SK-N-SH (cell line): ENCODE measurements around the gene PKN1. TPM values are rescaled to one million over a fixed set of nuclear protein-coding genes. Genes with fewer than 3 reads are reported as not detected.
A peak's percentile ranks its signal among the peaks of the same experiment; 100 is the strongest.

ENCODE experiments used
- CTCF ChIA-PET: fragments of 300-600, 350-600 bp; formaldehyde crosslinking; extraction: SDS; loops from one replicate; lab custom pipeline; 2021; lab: Yijun Ruan, JAX
- POLR2A ChIA-PET: fragments of 350-600 bp; sonication (Branson Sonifier 250); formaldehyde crosslinking; extraction: SDS; loops from one replicate; lab custom pipeline; 2020; ENCODE audit warnings: antibody characterized with exemption, inconsistent platforms; lab: Yijun Ruan, JAX
- DNase-seq: peaks from one replicate; pipeline ENCODE4 v3.0.0; 2012
- H2AFZ ChIP-seq: fragments of 200-600 bp; sonication (generic); 2 replicates; pipeline ENCODE4 v1.8.1; 2016; ENCODE audit warnings: antibody characterized with exemption, mild to moderate bottlenecking, low read depth
- H3F3A ChIP-seq: fragments of 200-600 bp; sonication (generic); replicated peaks from 2 replicates; pipeline ENCODE3; 2016; ENCODE audit warnings: antibody characterized with exemption, mild to moderate bottlenecking; ENCODE audit not compliant: insufficient read depth
- H3K27ac ChIP-seq, 2 experiments: fragments of 200-500 bp in 1 of 2; fragments of 200-600 bp in 1 of 2; sonication (Bioruptor generic) in 1 of 2; sonication (generic), shearing (Covaris generic) in 1 of 2; 2 replicates each; pipeline versions ENCODE4 v1.5.1 to v1.6.1; 2014 to 2016; ENCODE audit warnings: low read depth in 2 of 2, inconsistent platforms in 1 of 2, low read length in 1 of 2, mild to moderate bottlenecking in 1 of 2, mixed read lengths in 1 of 2
- H3K27me3 ChIP-seq: fragments of 200-600 bp; sonication (generic), shearing (Covaris generic); 2 replicates; pipeline ENCODE4 v1.6.1; 2016; ENCODE audit warnings: mixed run types; ENCODE audit not compliant: insufficient read depth
- H3K36me3 ChIP-seq, 2 experiments: fragments of 200-500 bp in 1 of 2; fragments of 200-600 bp in 1 of 2; sonication (Bioruptor generic) in 1 of 2; sonication (generic) in 1 of 2; replicated peaks in 1 of 2; 2 replicates each; pipeline versions ENCODE3 to v1.5.1; 2014 to 2016; ENCODE audit warnings: low read length in 1 of 2, mild to moderate bottlenecking in 1 of 2; ENCODE audit not compliant: insufficient read depth in 2 of 2, control insufficient read depth in 1 of 2
- H3K4me1 ChIP-seq, 2 experiments: fragments of 200-500 bp in 1 of 2; fragments of 200-600 bp in 1 of 2; sonication (Bioruptor generic) in 1 of 2; sonication (generic), shearing (Covaris generic) in 1 of 2; 2 replicates each; pipeline versions ENCODE4 v1.5.1 to v1.6.1; 2014 to 2016; ENCODE audit warnings: low read depth in 1 of 2, low read length in 1 of 2, mixed run types in 1 of 2; ENCODE audit not compliant: insufficient read depth in 2 of 2, control insufficient read depth in 1 of 2
- H3K4me2 ChIP-seq: fragments of 200-600 bp; sonication (generic), shearing (Covaris generic); 2 replicates; pipeline ENCODE4 v1.6.1; 2017; ENCODE audit warnings: mixed run types
- H3K4me3 ChIP-seq, 2 experiments: fragments of 200-500 bp in 1 of 2; fragments of 200-600 bp in 1 of 2; sonication (Bioruptor generic) in 1 of 2; sonication (generic), shearing (Covaris generic) in 1 of 2; 2 replicates each; pipeline versions ENCODE4 v1.5.1 to v1.8.1; 2014 to 2016; ENCODE audit warnings: low read depth in 2 of 2, inconsistent platforms in 1 of 2, low read length in 1 of 2, mild to moderate bottlenecking in 1 of 2, mixed read lengths in 1 of 2, moderate library complexity in 1 of 2
- H3K79me2 ChIP-seq: fragments of 200-600 bp; sonication (generic); 2 replicates; pipeline ENCODE4 v1.8.1; 2017; ENCODE audit warnings: mild to moderate bottlenecking; ENCODE audit not compliant: insufficient read depth
- H3K9ac ChIP-seq: fragments of 200-600 bp; sonication (generic); 2 replicates; pipeline ENCODE4 v1.6.1; 2017; ENCODE audit warnings: mixed run types
- H3K9me2 ChIP-seq: fragments of 200-600 bp; sonication (generic); 2 replicates; pipeline ENCODE4 v1.6.1; 2017; ENCODE audit warnings: mixed run types
- H3K9me3 ChIP-seq: fragments of 200-600 bp; sonication (generic); 2 replicates; pipeline ENCODE4 v1.6.1; 2017; ENCODE audit warnings: mixed run types, mild to moderate bottlenecking, moderate library complexity
- H4K20me1 ChIP-seq: fragments of 200-600 bp; sonication (generic); 2 replicates; pipeline ENCODE4 v1.6.1; 2017; ENCODE audit warnings: mild to moderate bottlenecking, mixed run types; ENCODE audit not compliant: insufficient read depth
- CHD2 ChIP-seq: fragments of 150-350 bp; IDR thresholded peaks from 2 replicates; pipeline ENCODE4 v1.6.1; 2018; ENCODE audit warnings: low read length; ENCODE audit not compliant: partially characterized antibody
- FOXM1 ChIP-seq: IDR thresholded peaks from 2 replicates; pipeline ENCODE4 v1.4.0; 2012; ENCODE audit warnings: low read depth, mild to moderate bottlenecking
- GABPA ChIP-seq: IDR thresholded peaks from 2 replicates; pipeline ENCODE4 v1.4.0; 2012; ENCODE audit warnings: low read depth, mild to moderate bottlenecking
- NRF1 ChIP-seq: IDR thresholded peaks from 2 replicates; pipeline ENCODE4 v1.6.1; 2012; ENCODE audit warnings: low read depth, mild to moderate bottlenecking, low read length
- POLR2AphosphoS5 ChIP-seq: IDR thresholded peaks from 2 replicates; pipeline ENCODE4 v1.6.1; 2012; ENCODE audit warnings: low read depth, low read length
- RAD21 ChIP-seq: IDR thresholded peaks from 2 replicates; pipeline ENCODE4 v1.6.1; 2012; ENCODE audit warnings: mild to moderate bottlenecking, low read length
- SIN3A ChIP-seq: IDR thresholded peaks from 2 replicates; pipeline ENCODE4 v1.6.1; 2012; ENCODE audit warnings: low read depth, mild to moderate bottlenecking, low read length, moderate library complexity, borderline replicate concordance
- SMC3 ChIP-seq: IDR thresholded peaks from 2 replicates; pipeline ENCODE4 v1.6.1; 2012; ENCODE audit warnings: low read depth, low read length, improper control_type of control experiment
- WGBS: methylation state at CpG from one replicate; pipeline ENCODE4 v1.1.6; 2017; ENCODE audit warnings: low lambda C conversion rate; 5-methylcytosine and 5-hydroxymethylcytosine counted together
- polyA plus RNA-seq, 3 experiments: library from polyadenylated mRNA; depleted of rRNA; stranded (reverse); fragments of >200 nt; gene quantifications; 2 replicates each; pipeline ENCODE4 v1.2.3, GENCODE V29; 2012
- TF ChIP-seq, protein P1 (sequence below): IDR thresholded peaks from 2 replicates; pipeline ENCODE4; 2012
- TF ChIP-seq, protein P2 (sequence below): fragments of 200-600 bp; sonication (generic); IDR thresholded peaks from 2 replicates; pipeline ENCODE4 v1.6.1; 2017; ENCODE audit warnings: antibody characterized with exemption, mild to moderate bottlenecking, moderate library complexity
- TF ChIP-seq, protein P3 (sequence below): IDR thresholded peaks from 2 replicates; pipeline ENCODE4 v1.4.0; 2012; ENCODE audit warnings: low read depth

The PKN1 gene
- polyA plus RNA-seq, 1 of the 3 experiments (the other 2 are of a cell fraction), result 99.6 TPM

- Histone ChIP-seq H3K4me2 (no peak overlapping the region), H3K9me2 (no peaks in the 10 kb centered on the region), H3K79me2 (peaks cover 2% of the 10 kb centered on the region; the same call in 1 of the 2 replicates), H2AFZ (no peak overlapping the region), H3K27ac (peak overlapping the region; percentile 24 to 66; a peak in 3 of 4 replicates), H3F3A (peaks cover 16% of the 10 kb centered on the region), H3K27me3 (no peaks in the 10 kb centered on the region), H4K20me1 (peaks cover 6% of the 10 kb centered on the region; the same call in 1 of the 2 replicates), H3K9ac (no peak overlapping the region), H3K9me3 (no peaks in the 10 kb centered on the region), H3K36me3 (peaks cover 8 to 33% of the 10 kb centered on the region in 2 experiments), H3K4me1 (peaks cover 0 to 7% of the 10 kb centered on the region in 2 experiments; a peak in 1 of 4 replicates), H3K4me3 (peak overlapping the region in 1 of 2 experiments; percentile 14; a peak in 2 of 4 replicates)
- TF ChIP-seq FOXM1 (no peak), CHD2 (no peak), NRF1 (peak; percentile 44; the same call in 1 of the 2 replicates), GABPA (no peak), SIN3A (peak; percentile 50; the same call in 1 of the 2 replicates), POLR2AphosphoS5 (peak; percentile 11; the same call in 1 of the 2 replicates), RAD21 (peak; percentile 82), SMC3 (peak; percentile 80)
- TF ChIP-seq, protein P1, sequence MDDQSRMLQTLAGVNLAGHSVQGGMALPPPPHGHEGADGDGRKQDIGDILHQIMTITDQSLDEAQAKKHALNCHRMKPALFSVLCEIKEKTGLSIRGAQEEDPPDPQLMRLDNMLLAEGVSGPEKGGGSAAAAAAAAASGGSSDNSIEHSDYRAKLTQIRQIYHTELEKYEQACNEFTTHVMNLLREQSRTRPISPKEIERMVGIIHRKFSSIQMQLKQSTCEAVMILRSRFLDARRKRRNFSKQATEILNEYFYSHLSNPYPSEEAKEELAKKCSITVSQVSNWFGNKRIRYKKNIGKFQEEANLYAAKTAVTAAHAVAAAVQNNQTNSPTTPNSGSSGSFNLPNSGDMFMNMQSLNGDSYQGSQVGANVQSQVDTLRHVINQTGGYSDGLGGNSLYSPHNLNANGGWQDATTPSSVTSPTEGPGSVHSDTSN, result peak; percentile 10; the same call in 1 of the 2 replicates
- TF ChIP-seq, protein P2, sequence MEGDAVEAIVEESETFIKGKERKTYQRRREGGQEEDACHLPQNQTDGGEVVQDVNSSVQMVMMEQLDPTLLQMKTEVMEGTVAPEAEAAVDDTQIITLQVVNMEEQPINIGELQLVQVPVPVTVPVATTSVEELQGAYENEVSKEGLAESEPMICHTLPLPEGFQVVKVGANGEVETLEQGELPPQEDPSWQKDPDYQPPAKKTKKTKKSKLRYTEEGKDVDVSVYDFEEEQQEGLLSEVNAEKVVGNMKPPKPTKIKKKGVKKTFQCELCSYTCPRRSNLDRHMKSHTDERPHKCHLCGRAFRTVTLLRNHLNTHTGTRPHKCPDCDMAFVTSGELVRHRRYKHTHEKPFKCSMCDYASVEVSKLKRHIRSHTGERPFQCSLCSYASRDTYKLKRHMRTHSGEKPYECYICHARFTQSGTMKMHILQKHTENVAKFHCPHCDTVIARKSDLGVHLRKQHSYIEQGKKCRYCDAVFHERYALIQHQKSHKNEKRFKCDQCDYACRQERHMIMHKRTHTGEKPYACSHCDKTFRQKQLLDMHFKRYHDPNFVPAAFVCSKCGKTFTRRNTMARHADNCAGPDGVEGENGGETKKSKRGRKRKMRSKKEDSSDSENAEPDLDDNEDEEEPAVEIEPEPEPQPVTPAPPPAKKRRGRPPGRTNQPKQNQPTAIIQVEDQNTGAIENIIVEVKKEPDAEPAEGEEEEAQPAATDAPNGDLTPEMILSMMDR, result peak; percentile 66
- TF ChIP-seq, protein P3, sequence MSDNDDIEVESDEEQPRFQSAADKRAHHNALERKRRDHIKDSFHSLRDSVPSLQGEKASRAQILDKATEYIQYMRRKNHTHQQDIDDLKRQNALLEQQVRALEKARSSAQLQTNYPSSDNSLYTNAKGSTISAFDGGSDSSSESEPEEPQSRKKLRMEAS, result peak; percentile 64
- DNase-seq, result peak; percentile 100
- 44% methylated on average over 17 of the region's 61 CpGs for WGBS
- ChIA-PET CTCF (interaction anchor here (0.6 to 3.5 kb wide), 43 partner anchors 9 to 1350 kb away, joined by 3 to 31 read pairs (median 4); partner anchors contain the start of genes ADGRE5, ASF1B, DDX39A and MISP3), POLR2A (interaction anchor here (0.6 to 1.6 kb wide), 4 partner anchors 9 to 270 kb away, joined by 3 to 5 read pairs (median 4); partner anchors contain the start of gene ASF1B)
Measured at GRCh38 chr19:14405758-14406644, 27.1 kb upstream of the PKN1 start.
